DMS 273 (cell line): Measurements from ENCODE around the gene TTC9C.
A peak's percentile ranks its signal among the peaks of the same experiment; 100 is the strongest.
"Not testable (repeated sequence)": the region's sequence is repeated elsewhere in the genome, so short reads cannot be mapped to it uniquely, and the experiment has no call there.

Experiments
- DNase-seq: peaks from one replicate; lab custom pipeline; 2025; ENCODE audit not compliant: unreplicated experiment; lab: John Stamatoyannopoulos, UW

TTC9C gene

DNA sequence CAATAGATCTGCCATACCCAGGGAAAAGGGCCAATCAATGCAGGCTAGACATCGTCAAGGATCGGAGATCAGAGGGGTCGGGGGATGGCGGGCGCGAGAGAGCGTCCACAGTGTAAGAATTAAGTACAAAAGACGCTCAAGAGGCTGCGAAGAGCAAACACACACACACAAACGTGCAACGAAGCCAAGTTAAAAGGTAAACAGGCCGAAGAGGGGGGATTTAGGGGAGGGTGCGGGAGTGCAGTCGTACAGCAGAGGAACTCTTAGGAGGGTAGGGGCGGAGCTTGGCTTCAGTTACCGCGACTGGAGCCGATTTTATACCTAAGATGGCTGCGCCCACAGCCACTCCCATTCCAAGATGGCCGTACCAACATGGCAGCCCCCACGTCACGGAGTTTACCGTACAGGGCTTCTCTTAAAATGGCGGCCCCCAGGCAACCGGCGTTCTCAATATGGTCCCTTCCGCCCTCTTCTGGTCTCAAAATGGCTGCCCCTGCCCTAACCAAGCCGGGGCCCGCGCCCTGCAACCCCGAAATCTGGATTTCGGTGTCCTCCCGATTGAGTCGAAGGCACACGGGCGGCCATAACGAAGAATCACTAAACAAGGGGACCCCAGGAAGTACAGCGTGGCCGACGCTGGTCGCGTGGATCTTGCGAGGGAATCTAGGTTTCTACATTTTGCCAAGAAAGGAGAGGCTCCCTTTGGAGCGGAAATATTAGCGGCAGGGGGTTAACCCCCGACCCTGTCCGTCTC lies 18.9 kb upstream of the TTC9C start:
- DNase-seq, result peak; percentile 98

DNA sequence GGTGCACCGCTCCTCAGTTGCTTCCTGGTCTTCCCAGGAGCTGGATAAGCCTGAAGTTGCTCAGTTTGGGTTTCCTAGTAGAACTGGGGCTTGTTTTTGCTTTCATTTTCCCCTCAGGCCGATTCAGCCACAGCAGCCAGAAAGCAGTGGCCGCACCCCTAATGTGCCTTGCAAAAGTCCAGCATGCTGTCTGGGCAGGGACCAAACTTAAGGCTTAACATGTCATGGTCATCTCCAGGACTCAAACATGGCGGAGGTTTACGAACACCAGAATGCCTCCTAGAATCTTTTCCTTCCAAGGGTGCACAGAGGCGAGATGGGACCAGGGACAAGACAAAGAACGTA lies 18.3 kb upstream of the TTC9C start:
- DNase-seq, result peak; percentile 63

DNA sequence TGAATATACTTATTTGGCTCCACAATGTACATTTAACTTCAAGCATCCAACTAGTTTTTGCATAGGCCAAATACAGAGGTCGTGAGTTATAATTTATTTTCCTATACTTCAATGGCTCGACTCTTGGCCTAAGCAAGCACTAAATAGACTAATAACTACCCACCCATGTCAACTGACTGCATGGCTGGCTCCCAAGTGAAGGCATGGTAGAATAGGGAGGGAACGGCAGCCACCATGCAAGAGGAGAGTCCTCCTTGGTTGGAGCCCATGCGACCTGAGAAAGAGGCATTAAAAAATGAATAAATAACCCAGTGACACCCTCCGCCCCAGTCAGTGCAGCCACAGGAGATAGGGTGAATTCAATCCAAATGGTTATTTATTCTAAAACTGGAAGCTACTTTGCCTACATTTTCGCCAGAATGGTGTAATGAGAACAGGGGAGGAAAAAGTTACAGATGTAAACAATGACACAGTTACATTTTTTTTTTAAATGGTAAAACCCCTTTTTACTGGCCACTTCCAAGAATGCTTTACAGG lies 15.9 kb upstream of the TTC9C start:
- no peak for DNase-seq

DNA sequence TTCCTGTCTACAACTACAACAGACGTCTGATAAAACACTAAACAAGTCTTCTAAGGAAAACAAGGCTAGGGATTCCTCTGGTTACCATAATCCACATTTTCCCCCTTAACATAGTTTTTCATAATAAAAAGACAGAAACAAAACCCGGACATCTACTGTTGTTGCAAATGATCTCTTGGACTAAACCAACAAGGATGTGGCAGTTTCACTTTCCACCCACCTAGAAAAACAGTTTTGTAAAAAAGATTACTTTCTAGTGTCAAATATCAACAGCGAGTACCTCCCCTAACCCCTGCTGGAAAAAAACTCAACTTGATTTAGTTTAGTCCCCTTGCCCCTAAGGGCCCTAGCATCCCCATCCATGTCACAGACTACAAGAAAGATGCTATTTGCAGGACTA lies 15.4 kb upstream of the TTC9C start:
- DNase-seq, result no peak

DNA sequence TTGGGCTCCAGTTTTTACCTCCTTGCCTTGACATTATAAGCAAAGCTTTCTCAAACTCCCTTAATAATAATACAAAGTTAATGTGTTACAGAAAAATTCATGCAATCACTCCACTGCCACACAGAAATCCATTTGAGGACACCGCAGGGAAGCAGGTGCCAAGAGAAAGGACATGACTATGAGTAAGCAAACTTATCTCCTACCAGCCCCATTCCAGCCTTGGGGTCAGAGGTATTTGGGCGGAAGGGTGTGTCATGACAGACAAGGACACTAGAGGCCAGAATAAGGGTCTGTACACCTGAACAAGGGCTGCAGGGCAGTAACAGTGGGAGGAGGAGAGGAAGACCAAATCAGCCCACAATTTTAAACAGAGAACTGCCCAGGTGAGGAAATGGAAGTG lies 14.9 kb upstream of the TTC9C start:
- no peak for DNase-seq

DNA sequence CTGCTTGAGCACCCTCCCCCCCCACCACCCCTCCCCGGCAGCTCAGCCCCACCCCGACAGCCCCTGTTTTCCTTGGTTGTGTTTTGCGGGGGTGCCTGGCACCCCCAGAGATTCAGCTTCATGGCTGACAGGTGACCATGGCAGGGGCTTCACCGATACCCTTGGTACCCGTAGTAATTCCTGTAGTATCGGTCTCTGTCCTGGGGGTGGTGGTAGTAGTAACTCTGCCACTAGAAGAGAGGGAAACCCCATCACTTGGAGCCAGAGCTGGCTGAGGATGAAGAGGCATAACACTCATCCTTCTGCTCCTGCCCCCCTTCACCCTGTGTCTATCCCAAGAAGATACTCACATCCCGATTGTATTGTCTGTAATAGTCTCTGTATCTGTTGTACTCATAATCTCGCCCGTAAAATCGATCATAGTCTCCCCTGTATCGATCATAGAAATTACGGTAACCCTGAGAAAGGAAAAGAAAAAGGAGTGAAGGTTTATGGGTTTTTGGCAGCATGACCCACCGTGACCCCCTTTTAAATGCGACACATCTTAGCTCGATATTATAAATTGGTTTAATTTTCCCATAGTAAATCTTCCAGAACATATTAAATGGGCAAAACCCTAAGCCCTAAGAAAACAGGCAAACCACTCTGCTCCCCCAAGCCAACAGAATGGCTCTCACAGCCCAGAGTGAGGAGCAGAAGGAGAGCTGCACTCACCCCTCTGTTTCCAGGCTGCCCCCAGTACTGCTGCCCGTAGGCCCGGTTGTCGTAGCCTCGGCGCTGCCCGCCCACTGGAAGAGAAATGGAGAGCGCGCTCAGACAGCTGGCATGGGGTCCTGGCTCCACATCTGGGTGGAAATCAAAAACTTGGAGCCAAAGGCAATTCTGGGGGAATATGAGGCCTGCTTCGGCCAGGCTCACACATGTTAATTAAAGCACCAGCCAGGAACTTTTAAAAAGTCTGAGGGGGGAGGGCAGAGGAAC lies 12.8 kb upstream of the TTC9C start:
- no peak for DNase-seq

DNA sequence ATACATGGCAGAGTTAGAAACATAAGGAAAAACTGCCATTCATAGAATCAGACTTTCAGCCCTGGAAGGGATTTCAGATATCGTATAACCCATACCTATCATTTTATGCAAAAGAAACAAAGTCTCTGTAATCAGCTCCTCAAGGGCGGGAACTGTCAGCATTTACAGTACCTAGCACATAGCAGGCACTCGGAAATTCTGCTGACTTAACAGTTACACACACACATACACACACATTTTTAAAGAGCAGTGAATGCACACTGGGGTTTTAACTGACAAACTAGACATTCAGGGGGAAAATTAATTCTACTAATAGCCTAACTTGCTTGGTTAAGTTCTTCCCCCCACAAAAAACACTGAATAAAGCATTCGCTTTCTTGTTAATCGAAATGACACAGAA lies 12.1 kb upstream of the TTC9C start:
- DNase-seq, result no peak

DNA sequence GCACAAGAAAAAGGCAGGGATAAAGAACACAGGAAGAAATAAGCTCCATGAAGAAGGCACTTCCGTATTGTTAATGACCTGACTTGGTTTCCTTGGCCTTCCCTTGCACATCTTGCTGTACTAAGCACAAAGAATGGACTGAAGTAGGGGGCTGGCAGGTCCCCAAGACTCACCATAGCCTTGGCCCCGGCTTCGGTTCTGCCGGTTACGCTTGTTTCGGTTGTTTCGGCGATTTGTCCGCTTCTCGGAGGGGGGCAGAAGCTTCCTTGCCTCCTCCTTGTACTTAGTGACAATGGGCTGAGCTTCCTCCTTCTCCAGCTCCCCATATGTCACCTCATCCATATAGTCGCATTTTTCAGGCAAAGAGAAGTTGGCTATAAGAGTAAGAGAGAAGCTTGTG lies 11.5 kb upstream of the TTC9C start:
- no peak for DNase-seq

DNA sequence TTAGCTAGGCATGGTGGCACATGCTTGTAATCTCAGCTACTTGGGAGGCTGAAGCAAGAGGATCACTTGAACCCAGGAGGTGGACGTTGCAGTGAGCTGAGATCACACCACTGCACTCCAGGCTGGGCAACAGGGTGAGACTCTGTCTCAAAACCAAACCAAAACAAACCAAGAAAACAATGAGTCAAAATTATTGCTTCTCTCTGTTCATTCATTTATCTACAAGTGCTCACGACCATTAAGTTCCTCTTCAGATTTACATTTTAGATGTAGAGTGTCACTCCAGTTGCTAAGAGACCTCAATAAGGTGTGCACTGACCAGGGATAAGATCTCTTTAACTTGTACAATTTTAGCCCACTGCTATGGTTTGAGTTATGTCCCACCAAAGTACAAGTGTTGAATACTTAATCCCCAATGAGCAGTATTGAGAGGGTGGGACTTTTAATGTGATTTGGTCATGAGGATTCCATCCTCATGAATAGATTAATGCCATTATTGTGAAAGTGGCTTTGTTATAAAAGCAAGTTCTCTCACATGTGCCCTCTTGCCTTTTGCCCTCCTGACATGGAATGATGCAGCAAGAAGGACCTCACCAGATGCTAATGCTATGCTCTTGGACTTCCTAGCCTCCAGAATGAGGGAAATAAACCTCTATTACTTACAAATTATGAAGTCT lies 8.8 kb upstream of the TTC9C start:
- DNase-seq, result no peak

DNA sequence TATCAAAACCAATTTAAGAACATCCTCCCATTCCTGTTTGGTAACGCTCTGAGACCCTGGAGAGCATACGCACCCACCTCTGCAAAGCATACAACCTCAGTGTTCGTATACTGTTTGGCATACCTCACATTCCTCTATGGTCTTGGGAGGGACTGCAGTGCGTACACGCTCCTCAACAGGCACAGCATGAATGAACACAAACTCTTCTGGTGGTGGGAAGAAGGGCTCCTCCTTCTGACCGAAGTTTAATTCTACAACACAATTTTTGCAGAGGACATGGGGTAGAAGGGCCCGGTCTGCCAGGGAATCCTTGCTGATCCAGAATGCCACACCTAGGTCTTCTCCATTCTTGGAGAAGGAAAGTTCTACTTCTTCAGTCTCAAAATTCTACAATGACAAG lies 6.3 kb upstream of the TTC9C start:
- peak; percentile 17 for DNase-seq

DNA sequence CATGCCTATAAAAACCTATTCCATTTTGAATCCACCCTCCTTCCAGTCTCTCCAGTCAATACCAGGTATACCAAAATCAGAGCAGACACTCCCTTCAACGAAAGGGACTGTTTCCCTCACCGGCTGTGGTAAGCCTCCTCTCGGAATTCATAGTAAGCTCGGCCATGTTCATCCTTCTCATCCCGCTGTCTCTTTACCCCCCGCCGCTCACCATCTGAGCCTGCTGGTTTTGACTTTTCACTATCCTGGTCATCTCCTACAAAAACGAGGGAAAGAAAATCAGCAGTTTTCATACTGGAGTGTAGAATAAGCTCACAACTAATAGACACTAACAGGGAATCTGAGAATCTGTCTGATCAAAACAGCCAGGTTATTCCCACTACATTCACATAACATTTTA lies 4.1 kb upstream of the TTC9C start:
- DNase-seq, result no peak

DNA sequence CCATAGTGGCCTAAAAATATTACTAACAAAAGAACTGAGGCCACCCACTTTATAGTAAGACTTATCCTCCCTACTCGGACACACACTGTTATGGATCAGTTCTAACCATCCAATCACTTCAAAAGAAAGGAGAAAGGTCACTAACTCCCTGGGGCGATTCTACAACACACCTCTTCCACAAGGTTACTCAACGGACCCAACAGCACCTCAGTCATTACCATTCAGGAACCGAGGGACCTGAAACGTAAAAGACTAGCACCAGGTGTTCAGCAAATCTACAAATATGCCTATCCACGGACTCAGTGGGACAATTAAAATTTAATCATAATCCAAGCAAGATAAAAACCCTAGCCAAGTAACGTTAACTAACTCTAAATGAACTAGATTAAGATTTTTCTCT lies 2.6 kb upstream of the TTC9C start:
- no peak for DNase-seq

DNA sequence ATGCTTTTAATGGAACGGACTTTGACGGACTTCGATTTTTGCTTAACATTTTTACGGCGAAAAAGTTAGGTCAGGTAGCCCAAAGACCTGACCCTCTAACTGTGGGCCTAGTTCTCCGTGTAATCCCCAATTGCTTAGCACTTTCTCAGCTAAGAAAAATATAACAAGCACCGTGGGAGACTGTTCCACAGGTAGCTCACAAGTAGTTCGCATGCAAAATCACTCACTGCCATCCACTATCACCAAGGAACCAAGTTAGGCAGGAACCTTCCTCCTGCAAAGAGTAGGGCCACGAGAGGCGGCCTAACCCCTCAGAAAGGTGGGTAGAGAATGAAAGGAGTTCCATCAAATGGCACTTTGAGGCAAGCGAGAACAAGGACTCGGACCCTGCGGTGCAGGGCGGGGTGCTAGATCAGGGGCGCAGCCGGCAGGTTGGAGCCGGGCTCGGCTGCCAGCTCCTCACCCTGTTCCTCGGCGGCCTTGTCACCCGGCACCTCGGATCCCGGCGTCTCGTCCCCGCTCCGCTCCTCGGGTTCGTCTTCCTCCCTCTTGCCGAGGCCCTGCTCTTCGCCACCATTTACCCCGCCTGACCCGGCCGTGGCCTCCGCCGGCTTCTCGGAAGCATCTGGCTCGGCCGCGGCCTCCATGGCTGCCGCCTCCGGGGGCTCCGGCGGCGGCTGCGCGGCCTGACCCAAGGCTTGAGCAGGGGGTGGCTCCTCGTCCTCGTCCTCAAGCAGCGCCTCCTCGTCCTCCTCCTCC lies 2.0 kb upstream of the TTC9C start:
- DNase-seq, result peak; percentile 60

DNA sequence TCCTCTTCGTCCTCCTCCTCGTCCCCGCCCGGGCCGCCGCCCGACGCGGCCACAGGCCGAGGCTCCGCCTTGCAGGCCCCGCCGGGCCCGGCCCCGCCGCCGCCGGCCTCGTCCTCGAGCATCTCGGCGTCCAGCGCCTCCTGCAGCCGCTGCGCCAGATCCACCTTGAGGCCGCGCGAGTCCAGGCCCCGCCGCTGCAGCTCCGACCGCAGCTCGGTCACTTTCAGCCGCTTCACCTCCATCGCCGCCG lies 1.4 kb upstream of the TTC9C start:
- DNase-seq, result no peak

DNA sequence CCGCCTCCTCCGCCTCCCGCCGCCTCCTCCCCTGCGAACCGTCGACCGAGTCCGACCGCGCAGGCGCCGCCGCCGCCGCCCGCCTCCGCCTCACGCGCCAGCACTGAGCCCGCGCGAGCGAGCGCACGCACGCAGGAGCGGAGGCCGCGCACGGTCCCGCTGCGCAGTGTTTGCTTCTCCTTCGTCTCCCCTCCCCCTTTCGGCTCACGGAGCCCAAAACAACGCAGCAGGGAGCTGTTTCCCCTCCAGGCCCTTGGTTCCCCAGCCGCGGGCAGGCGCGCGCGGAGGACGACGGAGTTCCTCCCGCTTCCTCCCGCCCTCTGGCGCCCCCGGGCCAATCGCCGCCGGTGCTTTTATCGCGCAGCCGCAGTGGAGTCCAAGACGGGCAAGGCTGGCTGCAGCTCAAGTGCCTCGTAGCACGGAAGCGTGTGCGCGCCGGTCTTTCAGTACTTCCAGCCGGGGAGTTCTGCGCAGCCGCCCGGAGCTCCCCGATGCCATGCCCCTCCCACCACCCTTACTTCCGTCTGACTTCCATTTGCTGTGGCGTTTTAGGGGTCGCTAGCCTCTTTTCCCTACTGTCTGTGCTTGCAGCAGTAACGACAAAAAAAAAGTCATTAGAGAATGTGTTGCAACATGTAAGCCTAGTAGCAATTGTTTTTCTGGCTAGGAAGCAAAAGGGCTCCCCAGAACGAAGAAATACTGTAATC lies 968 bp upstream of the TTC9C start, which contains the start of gene HNRNPUL2:
Gene HNRNPUL2, minus strand, starts transcription at position 293 of the 707 bp plus-strand sequence. CDS start 301 bp downstream, outside the sequence.
- peak; percentile 99 for DNase-seq

DNA sequence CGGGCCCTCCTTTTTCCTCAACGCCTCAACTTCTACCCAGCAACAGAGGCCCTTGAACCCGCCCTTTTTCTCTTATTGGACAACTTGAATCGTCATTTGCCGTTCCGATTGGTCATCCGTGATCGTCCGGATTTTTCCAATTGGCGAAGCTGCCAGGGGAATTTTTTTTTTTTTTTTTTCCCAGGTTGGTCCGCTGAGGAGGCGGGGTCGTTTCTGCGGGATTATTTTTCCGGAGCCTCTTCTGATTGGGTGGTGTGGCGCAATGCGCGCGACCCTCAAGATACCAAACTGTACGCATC lies 465 bp upstream of the TTC9C start:
- DNase-seq, result peak; percentile 97

DNA sequence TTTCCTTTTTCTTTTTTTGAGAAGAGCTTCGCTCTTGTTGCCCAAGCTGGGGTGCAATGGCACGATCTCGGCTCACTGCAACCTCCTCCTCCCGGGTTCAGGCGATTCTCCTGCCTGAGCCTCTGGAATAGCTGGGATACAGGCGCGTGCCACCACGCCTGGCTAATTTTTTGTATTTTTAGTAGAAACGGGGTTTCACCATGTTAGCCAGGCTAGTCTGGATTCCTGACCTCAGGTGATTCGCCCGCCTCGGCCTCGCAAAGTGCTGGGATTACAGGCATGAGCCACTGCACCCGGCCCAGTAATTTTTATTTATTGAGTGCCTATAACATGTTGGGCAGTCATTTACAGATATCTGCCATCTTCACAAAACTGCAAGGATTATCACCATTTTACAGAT lies 1.8 kb downstream of the TTC9C start:
- not testable (repeated sequence) for DNase-seq

DNA sequence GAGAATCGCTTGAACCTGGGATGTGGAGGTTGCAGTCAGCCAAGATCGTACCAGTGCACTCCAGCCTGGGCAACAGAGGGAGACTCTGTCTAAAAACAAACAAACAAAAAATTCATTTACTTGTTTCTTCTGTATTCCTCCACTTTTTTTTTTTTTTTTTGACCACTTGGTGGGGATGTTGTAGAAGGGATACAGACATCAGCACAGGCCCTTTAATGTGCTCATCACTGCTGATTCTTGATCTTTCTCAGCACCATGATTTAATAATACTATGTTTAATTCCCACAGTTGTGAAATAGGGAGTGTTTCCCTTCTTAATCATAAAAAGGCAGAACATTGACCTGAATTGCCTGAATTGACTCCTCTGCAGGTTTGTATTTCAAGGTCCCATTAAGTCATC lies 4.5 kb downstream of the TTC9C start:
- DNase-seq, result peak; percentile 25

DNA sequence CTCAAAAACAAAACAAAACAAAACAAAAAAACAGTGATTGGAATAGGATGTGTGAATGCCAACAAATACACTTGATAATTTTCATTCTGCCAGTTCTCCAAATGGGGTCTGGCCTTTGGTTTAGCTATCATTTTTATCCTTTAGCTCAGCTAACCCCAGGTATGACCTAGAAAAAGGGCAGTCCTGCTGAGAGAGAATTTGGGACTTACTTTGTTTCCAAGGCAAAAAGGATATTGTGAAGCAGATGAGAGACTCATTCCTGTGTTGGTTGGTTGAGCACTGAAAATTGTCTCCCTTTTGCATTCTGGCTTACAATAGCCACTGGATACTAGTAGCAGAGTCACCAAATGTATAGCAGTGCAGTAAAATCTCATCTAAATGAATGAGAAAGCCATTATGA lies 8.9 kb downstream of the TTC9C start:
- no peak for DNase-seq

DNA sequence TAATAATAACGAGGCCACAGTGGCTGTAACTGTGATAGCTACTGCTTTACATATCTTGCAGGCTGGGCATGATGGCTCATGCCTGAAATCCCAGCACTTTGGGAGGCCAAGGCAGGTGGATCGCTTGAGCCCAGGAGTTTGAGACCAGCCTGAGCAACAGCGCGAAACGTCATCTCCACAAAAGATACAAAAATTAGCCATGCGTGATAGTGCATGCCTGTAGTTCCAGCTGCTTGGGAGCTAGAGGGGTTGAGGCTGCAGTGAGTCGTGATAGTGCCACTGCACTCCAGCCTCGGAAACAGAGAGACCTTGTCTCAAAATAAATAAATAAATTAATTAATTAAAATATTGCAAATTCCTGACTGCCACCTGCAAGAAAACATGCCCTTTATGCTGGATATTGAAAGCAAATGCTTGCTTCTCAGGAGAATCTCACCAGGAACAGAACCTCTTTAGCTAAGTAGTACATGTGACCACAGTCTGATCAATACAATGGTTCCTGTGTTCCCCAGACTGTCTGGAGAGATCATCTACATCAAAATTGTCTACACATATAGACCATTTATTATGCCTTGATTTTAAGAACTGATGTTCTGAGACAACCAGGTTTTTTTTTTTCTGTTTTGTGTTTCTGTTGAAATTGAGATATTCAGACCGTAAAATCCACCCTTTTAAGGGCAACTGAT lies 19.3 kb downstream of the TTC9C start:
- DNase-seq, result no peak
